SK-N-SH treated with all-trans-retinoic acid at 6 μM for 48 hours (cell line): ENCODE measurements around the gene GID8.

Experiments
- ATAC-seq: fragments of 200-7000 bp; cut with Tn5 transposase; 3 replicates; pipeline ENCODE4 v1.9.1; 2020; ENCODE audit warnings: mild to moderate bottlenecking, moderate library complexity
- ARNTL ChIP-seq: fragments of 450-650 bp; formaldehyde crosslinking; IDR thresholded peaks from 2 replicates; pipeline ENCODE4 v1.5.0; 2020; ENCODE audit warnings: low read depth, mild to moderate bottlenecking, moderate library complexity, borderline replicate concordance
- BACH2 ChIP-seq: fragments of 250-450 bp; sonication (Bioruptor Pico); IDR thresholded peaks from 2 replicates; pipeline ENCODE4 v1.9.0; 2021; ENCODE audit warnings: mild to moderate bottlenecking, borderline replicate concordance
- CREB5 ChIP-seq: fragments of 250-450 bp; sonication (Bioruptor Pico); IDR thresholded peaks from 2 replicates; pipeline ENCODE4 v1.5.1; 2020; ENCODE audit warnings: low read depth, mild to moderate bottlenecking, moderate library complexity
- CSDC2 ChIP-seq: fragments of 250-450 bp; sonication (Bioruptor Pico); IDR thresholded peaks from 2 replicates; pipeline ENCODE4 v1.5.0; 2020; ENCODE audit warnings: mild to moderate bottlenecking, moderate library complexity
- CSRNP3 ChIP-seq: fragments of 250-450 bp; sonication (Bioruptor Pico); IDR thresholded peaks from 2 replicates; pipeline ENCODE4 v1.5.1; 2021; ENCODE audit warnings: mild to moderate bottlenecking, moderate library complexity
- ESRRG ChIP-seq: fragments of 250-450 bp; sonication (Bioruptor Pico); IDR thresholded peaks from 2 replicates; pipeline ENCODE4 v1.6.1; 2021; ENCODE audit warnings: mild to moderate bottlenecking
- GLIS3 ChIP-seq: fragments of 250-450 bp; sonication (Bioruptor Pico); IDR thresholded peaks from 2 replicates; pipeline ENCODE4 v1.5.0; 2020; ENCODE audit warnings: mild to moderate bottlenecking, moderate library complexity
- ISL1 ChIP-seq: fragments of 250-450 bp; sonication (Bioruptor Pico); IDR thresholded peaks from 2 replicates; pipeline ENCODE4 v2.1.2; 2022; ENCODE audit warnings: mild to moderate bottlenecking, moderate library complexity
- OSR1 ChIP-seq: fragments of 250-450 bp; sonication (Bioruptor Pico); IDR thresholded peaks from 2 replicates; pipeline ENCODE4 v1.8.0; 2022; ENCODE audit warnings: moderate library complexity, mild to moderate bottlenecking, inconsistent platforms
- POU6F1 ChIP-seq: fragments of 250-450 bp; sonication (Bioruptor Pico); IDR thresholded peaks from 2 replicates; pipeline ENCODE4 v1.8.0; 2021; ENCODE audit warnings: low read depth, mild to moderate bottlenecking, moderate library complexity, borderline replicate concordance
- PPARA ChIP-seq: fragments of 250-450 bp; sonication (Bioruptor Pico); IDR thresholded peaks from 2 replicates; pipeline ENCODE4 v1.5.0; 2020; ENCODE audit warnings: mild to moderate bottlenecking, borderline replicate concordance
- RARB ChIP-seq: fragments of 250-450 bp; sonication (Bioruptor Pico); IDR thresholded peaks from 2 replicates; pipeline ENCODE4 v1.8.0; 2021; ENCODE audit warnings: mild to moderate bottlenecking, moderate library complexity
- SNAI2 ChIP-seq: fragments of 250-450 bp; sonication (Bioruptor Pico); IDR thresholded peaks from 2 replicates; pipeline ENCODE4 v1.5.0; 2020; ENCODE audit warnings: mild to moderate bottlenecking, moderate library complexity
- TCF4 ChIP-seq: fragments of 250-450 bp; sonication (Bioruptor Pico); IDR thresholded peaks from 2 replicates; pipeline ENCODE4 v1.8.0; 2021; ENCODE audit warnings: mild to moderate bottlenecking, moderate library complexity, borderline replicate concordance
- TOX ChIP-seq: fragments of 250-450 bp; sonication (Bioruptor Pico); IDR thresholded peaks from 2 replicates; pipeline ENCODE4 v1.8.0; 2021; ENCODE audit warnings: mild to moderate bottlenecking, moderate library complexity, borderline replicate concordance
- TSHZ2 ChIP-seq: fragments of 250-450 bp; sonication (Bioruptor Pico); IDR thresholded peaks from 2 replicates; pipeline ENCODE4 v1.5.0; 2020; ENCODE audit warnings: mild to moderate bottlenecking, moderate library complexity
- ZC3H10 ChIP-seq: fragments of 250-450 bp; sonication (Bioruptor Pico); IDR thresholded peaks from 2 replicates; pipeline ENCODE4 v1.5.1; 2021; ENCODE audit warnings: mild to moderate bottlenecking, moderate library complexity
- ZNF565 ChIP-seq: fragments of 450-650 bp; formaldehyde crosslinking; conservative IDR thresholded peaks from 2 replicates; pipeline ENCODE4 v1.5.0; 2020; ENCODE audit warnings: low read depth, mild to moderate bottlenecking, moderate library complexity
- ZNF70 ChIP-seq: fragments of 450-650 bp; formaldehyde crosslinking; IDR thresholded peaks from 2 replicates; pipeline ENCODE4 v1.5.0; 2020; ENCODE audit warnings: mild to moderate bottlenecking, moderate library complexity
- ZNF8 ChIP-seq: fragments of 450-650 bp; formaldehyde crosslinking; IDR thresholded peaks from 2 replicates; pipeline ENCODE4 v1.5.0; 2020; ENCODE audit warnings: mild to moderate bottlenecking, moderate library complexity

The GID8 gene

GRCh38 chr20:62914970-62915457 lies 22.9 kb upstream of the GID8 start:
- no peak for TF ChIP-seq SNAI2
- no peak for TF ChIP-seq ZNF70
- TF ChIP-seq CSRNP3: no peak
- TF ChIP-seq ZNF565 (CRISPR knock-in tag): no peak
- TF ChIP-seq TCF4: no peak
- no peak for TF ChIP-seq ZC3H10 (CRISPR knock-in tag)
- TF ChIP-seq TOX (CRISPR knock-in tag): no peak
- TF ChIP-seq CREB5 (CRISPR knock-in tag): no peak
- no peak for TF ChIP-seq ISL1
- TF ChIP-seq ZNF8 (CRISPR knock-in tag): no peak
- TF ChIP-seq OSR1 (CRISPR knock-in tag): no peak
- TF ChIP-seq RARB (CRISPR knock-in tag): no peak
- no peak for TF ChIP-seq CSDC2 (CRISPR knock-in tag)
- TF ChIP-seq ESRRG (CRISPR knock-in tag): no peak
- no peak for TF ChIP-seq GLIS3 (CRISPR knock-in tag)
- no peak for TF ChIP-seq TSHZ2 (CRISPR knock-in tag)
- TF ChIP-seq PPARA: no peak
- TF ChIP-seq ARNTL (CRISPR knock-in tag): no peak
- no peak for TF ChIP-seq POU6F1
- no peak for TF ChIP-seq BACH2 (CRISPR knock-in tag)

GRCh38 chr20:62916703-62917476 lies 21.1 kb upstream of the GID8 start:
- no peak for ATAC-seq

More at GRCh38 chr20:62914970-62915457, 22.9 kb upstream of the GID8 start:
- ATAC-seq: peak; percentile 60; the same call in 2 of the 3 replicates

More at GRCh38 chr20:62916703-62917476, 21.1 kb upstream of the GID8 start:
- TF ChIP-seq TSHZ2 (CRISPR knock-in tag): no peak
- TF ChIP-seq CREB5 (CRISPR knock-in tag): no peak
- TF ChIP-seq SNAI2: no peak
- TF ChIP-seq OSR1 (CRISPR knock-in tag): no peak
- TF ChIP-seq PPARA: no peak
